Measurements from ENCODE around the gene FNBP1.

Gene FNBP1

GRCh38 chr9:130045725-130046450 lies 2.9 kb upstream of the FNBP1 start:
- no peak for DNase-seq (ENCODE audit: low read depth in 4 of 4, low spot score in 1 of 4)

GRCh38 chr9:130043654-130044623 lies 950 bp upstream of the FNBP1 start:
- DNase-seq (ENCODE audit: low read depth in 4 of 4, low spot score in 1 of 4), result no peak

- no peak for DNase-seq (ENCODE audit: low read depth in 4 of 4, low spot score in 1 of 4)
Measured at GRCh38 chr9:130042406-130042884, 544 bp downstream of the FNBP1 start.

GRCh38 chr9:130041648-130042405 lies 1.2 kb downstream of the FNBP1 start:
- DNase-seq (ENCODE audit: low read depth in 4 of 4, low spot score in 1 of 4), result no peak

GRCh38 chr9:130040984-130041647 lies 1.9 kb downstream of the FNBP1 start:
- DNase-seq (ENCODE audit: low read depth in 4 of 4, low spot score in 1 of 4), result no peak

GRCh38 chr9:130039528-130040147 lies 3.4 kb downstream of the FNBP1 start:
- DNase-seq (ENCODE audit: low read depth in 4 of 4, low spot score in 1 of 4), result no peak

GRCh38 chr9:130036099-130036498 lies 6.9 kb downstream of the FNBP1 start:
- DNase-seq (ENCODE audit: low read depth in 4 of 4, low spot score in 1 of 4), result no peak

- DNase-seq (ENCODE audit: low read depth in 4 of 4, low spot score in 1 of 4), result no peak
Measured at GRCh38 chr9:130034570-130034969, 8.4 kb downstream of the FNBP1 start.

GRCh38 chr9:130030651-130031127 lies 12.3 kb downstream of the FNBP1 start:
- DNase-seq (ENCODE audit: low read depth in 4 of 4, low spot score in 1 of 4), result no peak

- peak in 1 of 4 experiments; percentile 47 for DNase-seq (ENCODE audit: low read depth in 4 of 4, low spot score in 1 of 4)
Measured at GRCh38 chr9:130029223-130029973, 13.6 kb downstream of the FNBP1 start.

- DNase-seq (ENCODE audit: low read depth in 4 of 4, low spot score in 1 of 4), result no peak
Measured at GRCh38 chr9:130028493-130029222, 14.3 kb downstream of the FNBP1 start.

GRCh38 chr9:130027533-130028365 lies 15.2 kb downstream of the FNBP1 start:
- DNase-seq (ENCODE audit: low read depth in 4 of 4, low spot score in 1 of 4), result no peak

- no peak for DNase-seq (ENCODE audit: low read depth in 4 of 4, low spot score in 1 of 4)
Measured at GRCh38 chr9:130026583-130027340, 16.2 kb downstream of the FNBP1 start.

GRCh38 chr9:130024597-130024994 lies 18.4 kb downstream of the FNBP1 start:
- no peak for DNase-seq (ENCODE audit: low read depth in 4 of 4, low spot score in 1 of 4)

GRCh38 chr9:130023994-130024596 lies 18.9 kb downstream of the FNBP1 start:
- DNase-seq (ENCODE audit: low read depth in 4 of 4, low spot score in 1 of 4), result no peak

GRCh38 chr9:130023144-130023787 lies 19.7 kb downstream of the FNBP1 start:
- DNase-seq (ENCODE audit: low read depth in 4 of 4, low spot score in 1 of 4), result no peak

All from stimulated activated CD4-positive, alpha-beta T cell treated with anti-CD3 and anti-CD28 coated beads, Interleukin-1b, Interleukin-23, amount 100 ng/mL, for 24 hours (primary cell).